HG02938 (cell line): ENCODE measurements around the gene MYCBP.
A peak's percentile ranks its signal among the peaks of the same experiment; 100 is the strongest.
"Not testable (repeated sequence)": the region's sequence is repeated elsewhere in the genome, so short reads cannot be mapped to it uniquely, and the experiment has no call there.

ENCODE experiments used
- ATAC-seq: cut with Tn5 transposase; IDR thresholded peaks from one replicate; pipeline ENCODE4 v1.9.1; 2021; ENCODE audit warnings: mild to moderate bottlenecking, moderate library complexity; ENCODE audit not compliant: unreplicated experiment

MYCBP gene

DNA sequence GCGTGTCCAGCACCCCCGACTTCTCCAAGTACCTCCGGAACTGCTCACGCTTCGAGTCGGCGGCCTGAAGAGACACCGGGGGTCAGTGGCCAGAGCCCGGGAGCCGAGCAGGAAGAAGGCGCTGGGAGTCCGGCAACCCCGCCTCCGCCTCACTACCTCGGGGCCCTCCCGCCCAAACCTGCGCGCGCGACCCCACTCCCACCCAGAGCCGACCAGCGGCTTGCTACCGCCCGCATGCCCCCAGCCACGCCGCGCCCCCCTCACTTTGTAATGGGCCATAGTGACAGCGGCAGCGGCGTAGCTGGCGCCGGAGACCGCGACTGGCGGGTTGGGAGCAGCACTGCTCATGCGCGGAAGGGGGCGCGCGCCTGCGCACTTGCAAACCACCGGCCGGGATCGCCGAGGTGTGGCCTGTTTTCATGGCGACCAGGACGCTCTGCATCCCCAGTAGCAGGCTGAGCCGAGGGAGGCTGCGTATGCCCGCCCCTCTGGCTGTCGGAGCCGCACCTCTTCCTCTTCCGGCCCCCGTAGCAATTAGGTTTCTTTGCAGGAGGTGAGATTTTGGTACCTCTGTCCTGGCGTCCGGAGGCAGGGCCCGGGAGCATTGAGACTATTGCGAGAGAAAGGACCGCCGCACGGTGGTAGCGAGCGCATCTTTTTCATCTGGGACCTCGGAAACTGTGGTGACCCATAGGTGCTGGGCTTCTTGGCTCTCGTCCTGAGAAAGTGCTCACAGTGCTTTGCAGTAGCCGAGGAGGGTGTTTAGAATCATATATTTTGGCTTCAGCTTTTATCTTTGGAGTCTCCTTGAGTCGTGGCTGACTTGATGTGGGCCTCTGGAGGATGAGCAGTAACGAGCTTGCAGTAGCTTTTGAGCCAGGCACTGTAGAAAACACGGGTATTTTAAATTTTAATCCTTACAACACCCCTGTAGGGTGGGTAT is at the start of gene MYCBP:
TSS of gene MYCBP (minus strand) at position 322 of the 943 bp plus-strand sequence. CDS start at position 279, 43 bp downstream.
- peak; percentile 92 for ATAC-seq

DNA sequence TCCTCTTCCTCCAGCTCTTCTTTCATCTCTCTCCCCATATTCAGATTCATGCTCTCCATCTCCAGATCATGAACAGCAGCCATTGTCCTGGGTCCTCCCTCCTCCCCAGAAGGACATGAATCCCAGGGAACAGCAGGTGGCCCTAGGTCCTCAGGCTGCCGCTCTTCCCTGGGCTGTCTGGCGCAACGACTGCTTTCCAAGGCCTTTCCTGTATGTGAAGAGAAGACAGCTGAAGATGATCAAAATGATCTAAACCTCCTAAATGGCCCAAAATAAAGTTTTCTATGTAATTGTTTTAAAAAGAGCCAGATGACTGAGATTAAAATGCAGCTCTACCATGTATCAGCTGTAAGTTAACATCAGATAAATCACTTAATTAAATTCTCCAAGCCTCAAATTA is 46.0 kb upstream of the MYCBP start:
- no peak for ATAC-seq

GRCh38 chr1:38918568-38918967 is 45.4 kb upstream of the MYCBP start:
- ATAC-seq = no peak

GRCh38 chr1:38917772-38918171 is 44.6 kb upstream of the MYCBP start:
- ATAC-seq = no peak

DNA sequence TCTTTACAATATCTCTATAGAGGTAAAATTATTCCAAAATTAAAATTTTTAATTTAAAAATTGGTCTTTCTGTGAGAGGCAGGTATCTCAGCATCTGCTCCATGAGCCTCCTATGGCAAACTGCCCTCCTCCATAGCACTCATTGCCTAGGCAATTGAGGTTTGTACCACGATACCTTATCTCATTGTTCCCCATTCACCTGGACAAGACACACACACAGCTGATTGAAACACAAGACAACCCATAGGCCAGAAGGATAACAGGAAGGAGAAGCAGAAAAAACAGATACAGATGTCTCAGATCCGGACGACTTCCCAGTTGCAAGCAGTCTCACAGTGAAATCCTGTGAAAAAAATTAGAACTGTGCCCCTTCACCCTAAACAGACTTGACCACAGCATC is 44.2 kb upstream of the MYCBP start:
- ATAC-seq = no peak

- ATAC-seq = no peak
These were observed 42.3 kb upstream of the MYCBP start for GRCh38 chr1:38915352-38915948.

- ATAC-seq = not testable (repeated sequence)
These were observed 41.8 kb upstream of the MYCBP start for GRCh38 chr1:38914908-38915307.

- ATAC-seq = no peak
These were observed 35.7 kb upstream of the MYCBP start for GRCh38 chr1:38908821-38909220.

GRCh38 chr1:38905985-38906384 is 32.8 kb upstream of the MYCBP start:
- no peak for ATAC-seq

GRCh38 chr1:38899560-38899959 is 26.4 kb upstream of the MYCBP start:
- ATAC-seq = no peak

- ATAC-seq = no peak
These were observed 25.6 kb upstream of the MYCBP start for GRCh38 chr1:38898653-38899230.

- ATAC-seq = no peak
These were observed 23.0 kb upstream of the MYCBP start for GRCh38 chr1:38896169-38896568.

DNA sequence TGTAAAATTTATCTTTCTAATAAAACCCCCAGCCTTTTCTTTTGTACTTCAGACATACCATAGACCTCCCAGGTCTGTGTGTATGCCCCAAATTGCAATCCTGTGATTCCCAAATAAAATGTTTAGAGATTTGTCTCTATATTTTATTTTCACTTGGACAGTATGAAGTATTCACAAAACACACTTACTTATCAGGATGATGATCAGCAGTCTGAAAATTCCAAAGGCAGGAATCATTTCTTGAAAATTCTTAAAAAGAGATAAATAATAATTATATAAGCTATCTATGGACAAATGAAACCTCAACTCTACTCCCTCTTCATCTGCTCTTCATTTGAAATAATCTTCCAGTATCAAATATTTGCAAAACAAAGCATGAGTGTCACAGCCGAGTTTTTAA is 19.8 kb upstream of the MYCBP start:
- no peak for ATAC-seq

- ATAC-seq = no peak
These were observed 18.6 kb upstream of the MYCBP start for GRCh38 chr1:38891753-38892152.

DNA sequence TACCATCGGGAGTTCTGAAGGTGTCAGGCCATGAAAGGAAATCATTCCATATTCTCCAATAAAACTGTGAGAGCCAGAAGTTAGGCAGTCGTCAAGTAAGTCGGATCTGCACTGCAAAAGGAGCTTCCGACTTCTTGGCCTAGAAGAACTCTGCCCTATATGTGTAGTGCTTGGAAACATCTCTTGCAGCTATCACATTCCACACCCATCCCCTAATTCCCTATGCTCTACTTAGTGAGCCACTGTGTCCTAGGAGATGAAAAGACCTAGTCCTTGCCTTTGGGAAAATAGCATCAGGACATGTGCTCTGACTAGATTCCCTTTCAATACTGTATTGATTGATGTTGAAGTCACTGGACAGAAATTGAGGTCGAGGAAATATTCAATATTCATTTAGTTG is 16.4 kb upstream of the MYCBP start:
- ATAC-seq = no peak

- no peak for ATAC-seq
These were observed 15.5 kb upstream of the MYCBP start for GRCh38 chr1:38888423-38889333.

- ATAC-seq = no peak
These were observed 11.9 kb upstream of the MYCBP start for GRCh38 chr1:38885092-38885491.

GRCh38 chr1:38881487-38881886 is 8.3 kb upstream of the MYCBP start, which contains the start of gene GJA9:
Gene GJA9, minus strand, starts transcription at chr1:38881587. Its CDS starts 5,489 bp downstream, at chr1:38876098.
- no peak for ATAC-seq

GRCh38 chr1:38875811-38876210 is 2.7 kb upstream of the MYCBP start:
- ATAC-seq = no peak

- peak; percentile 17 for ATAC-seq
These were observed 634 bp downstream of the MYCBP start for GRCh38 chr1:38872401-38873026.
